CD4-positive, alpha-beta memory T cell (primary cell): ENCODE results near the gene MAPKAP1. TPM values are rescaled to one million over a fixed set of nuclear protein-coding genes. Genes with fewer than 3 reads are reported as not detected.
"Not testable (repeated sequence)": the region's sequence is repeated elsewhere in the genome, so short reads cannot be mapped to it uniquely, and the experiment has no call there.

ENCODE experiments used
- CTCF ChIA-PET: fragments of 350-600 bp; sonication (Branson Sonifier 250); formaldehyde crosslinking; loops from one replicate; lab custom pipeline; 2021; ENCODE audit warnings: inconsistent platforms; ENCODE audit not compliant: partially characterized antibody; lab: Charles Lee
- POLR2A ChIA-PET: fragments of 350-600 bp; sonication (Branson Sonifier 250); formaldehyde crosslinking; loops from one replicate; lab custom pipeline; 2021; ENCODE audit not compliant: partially characterized antibody; lab: Charles Lee
- DNase-seq, 5 donors: peaks; one replicate each; pipeline versions ENCODE4 v3.0.0 to v3.0.0-alpha.2; 2020 to 2022; ENCODE audit warnings: mixed read lengths in 1 of 5
- H3K27ac ChIP-seq: one replicate; pipeline ENCODE4 v1.7.0; 2013; ENCODE audit warnings: low read depth, low read length
- H3K27me3 ChIP-seq: 2 replicates; pipeline ENCODE4 v1.7.0; 2013; ENCODE audit warnings: mild to moderate bottlenecking, low read length, moderate library complexity; ENCODE audit not compliant: insufficient read depth
- H3K36me3 ChIP-seq: 2 replicates; pipeline ENCODE4 v1.7.0; 2013; ENCODE audit warnings: mild to moderate bottlenecking, low read length, moderate library complexity; ENCODE audit not compliant: insufficient read depth
- H3K4me1 ChIP-seq: 2 replicates; pipeline ENCODE4 v1.7.0; 2013; ENCODE audit warnings: mild to moderate bottlenecking, low read length, moderate library complexity; ENCODE audit not compliant: insufficient read depth
- H3K4me3 ChIP-seq, 2 donors: one replicate each; pipeline ENCODE4 v1.7.0; 2013; ENCODE audit warnings: low read length in 2 of 2, mild to moderate bottlenecking in 1 of 2
- H3K9me3 ChIP-seq, 2 donors: one replicate each; pipeline ENCODE4 v1.7.0; 2013; ENCODE audit warnings: low read length in 2 of 2, control low read depth in 1 of 2; ENCODE audit not compliant: control insufficient read depth in 1 of 2
- H3K27ac Mint-ChIP-seq, 7 donors: one replicate each; pipeline ENCODE4 v1.8.0; 2020 to 2021; ENCODE audit warnings: mixed read lengths in 7 of 7, mild to moderate bottlenecking in 6 of 7, inconsistent platforms in 3 of 7, moderate library complexity in 3 of 7
- H3K27me3 Mint-ChIP-seq, 2 donors: one replicate each; pipeline ENCODE4 v1.8.0; 2020 to 2021; ENCODE audit warnings: mixed read lengths in 2 of 2
- H3K36me3 Mint-ChIP-seq, 2 donors: one replicate each; pipeline ENCODE4 v1.8.0; 2020 to 2021; ENCODE audit warnings: mixed read lengths in 2 of 2, inconsistent platforms in 1 of 2, mild to moderate bottlenecking in 1 of 2
- H3K4me1 Mint-ChIP-seq, 4 donors: one replicate each; pipeline ENCODE4 v1.8.0; 2020 to 2021; ENCODE audit warnings: mixed read lengths in 4 of 4, mild to moderate bottlenecking in 1 of 4
- H3K4me3 Mint-ChIP-seq, 8 donors: one replicate each; pipeline ENCODE4 v1.8.0; 2020 to 2021; ENCODE audit warnings: mixed read lengths in 8 of 8, mild to moderate bottlenecking in 7 of 8, moderate library complexity in 6 of 8, inconsistent platforms in 3 of 8
- H3K9me3 Mint-ChIP-seq, 8 donors: one replicate each; pipeline ENCODE4 v1.8.0; 2020 to 2021; ENCODE audit warnings: mixed read lengths in 8 of 8, mild to moderate bottlenecking in 5 of 8, inconsistent platforms in 3 of 8, moderate library complexity in 1 of 8
- intact Hi-C: fragments of 100-400 bp; cut with micrococcal nuclease; formaldehyde crosslinking; loops from one replicate; pipeline ENCODE4 v1.15.1; 2023
- polyA plus RNA-seq, 2 donors: library from polyadenylated mRNA; unstranded; fragments of 300-500 nt; fragmentation: Illumina TruSeq; gene quantifications; one replicate each; pipeline ENCODE4 v1.2.3, GENCODE V29; 2021
- total RNA-seq, 2 experiments: library from RNA; stranded (reverse); gene quantifications; one replicate each; pipeline ENCODE4 v1.2.3, GENCODE V29; 2021

The MAPKAP1 gene
- total and polyA plus RNA-seq, 4 experiments from 2014 or later = 51.6 to 59.1 (median 55.8) TPM

- Mint-ChIP-seq H3K27me3 (no peaks in the 10 kb centered on the region), H3K9me3 (peaks cover 2 to 33% (median 13%) of the 10 kb centered on the region in 8 donors), H3K4me3 (no peak overlapping the region), H3K36me3 (peaks cover 25 to 28% of the 10 kb centered on the region in 2 donors), H3K27ac (peak overlapping the region in 1 of 7 donors; percentile 43), H3K4me1 (peaks cover 0 to 7% (median 2%) of the 10 kb centered on the region in 4 donors)
- intact Hi-C loops = no loop called here
- no peak for DNase-seq
- Histone ChIP-seq H3K27me3 (no peaks in the 10 kb centered on the region), H3K4me1 (no peaks in the 10 kb centered on the region), H3K9me3 (no peaks in the 10 kb centered on the region), H3K36me3 (no peaks in the 10 kb centered on the region), H3K4me3 (no peak overlapping the region), H3K27ac (no peak overlapping the region)
- CTCF ChIA-PET = interaction anchor here (1.6 kb wide), 1 partner anchor 10 kb away, joined by 4 read pairs; no protein-coding TSS in a partner anchor
- POLR2A ChIA-PET = no interaction called here
These were observed 136.8 kb downstream of the MAPKAP1 start for GRCh38 chr9:125570246-125570645.

GRCh38 chr9:125568621-125569020 lies 138.4 kb downstream of the MAPKAP1 start:
- intact Hi-C loops = no loop called here
- DNase-seq = no peak
- POLR2A ChIA-PET = no interaction called here
- Histone ChIP-seq H3K27me3 (no peaks in the 10 kb centered on the region), H3K27ac (no peak overlapping the region), H3K4me1 (no peaks in the 10 kb centered on the region), H3K9me3 (no peaks in the 10 kb centered on the region), H3K4me3 (no peak overlapping the region), H3K36me3 (no peaks in the 10 kb centered on the region)
- H3K27me3 Mint-ChIP-seq = no peaks in the 10 kb centered on the region
- no peak overlapping the region for H3K4me3 Mint-ChIP-seq
- no peak overlapping the region for H3K27ac Mint-ChIP-seq
- peaks cover 1 to 24% (median 12%) of the 10 kb centered on the region in 8 donors for H3K9me3 Mint-ChIP-seq
- peaks cover 0 to 7% (median 2%) of the 10 kb centered on the region in 4 donors for H3K4me1 Mint-ChIP-seq
- CTCF ChIA-PET = interaction anchor here (0.9 to 2.2 kb wide), 3 partner anchors 8 to 14 kb away, joined by 3 to 9 read pairs (median 4); no protein-coding TSS in a partner anchor
- H3K36me3 Mint-ChIP-seq = peaks cover 19 to 24% of the 10 kb centered on the region in 2 donors

DNA sequence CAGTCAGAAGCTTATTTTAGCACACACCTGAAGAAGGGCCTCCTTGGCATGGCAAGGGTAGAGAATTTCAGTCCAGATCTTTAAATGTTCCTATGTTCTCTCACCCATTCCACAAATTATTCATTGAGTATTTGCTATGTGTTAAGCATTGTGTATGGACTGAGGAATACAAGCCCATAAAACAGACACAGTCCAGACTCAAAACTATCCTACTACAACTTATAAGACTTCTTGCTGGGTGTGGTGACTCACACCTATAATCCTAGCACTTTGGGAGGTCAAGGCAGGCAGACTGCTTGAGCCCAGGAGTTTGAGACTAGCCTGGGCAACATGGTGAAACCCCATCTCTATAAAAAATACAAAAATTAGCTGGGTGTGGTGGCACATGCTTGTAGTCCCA lies 141.0 kb downstream of the MAPKAP1 start:
- H3K4me1 ChIP-seq, H3K4me3 ChIP-seq, H3K27ac ChIP-seq, H3K36me3 Mint-ChIP-seq, H3K9me3 ChIP-seq, H3K4me3 Mint-ChIP-seq, H3K9me3 Mint-ChIP-seq, H3K36me3 ChIP-seq, intact Hi-C loops, H3K27ac Mint-ChIP-seq, H3K27me3 Mint-ChIP-seq, CTCF ChIA-PET, H3K27me3 ChIP-seq, POLR2A ChIA-PET, DNase-seq: not testable (repeated sequence)
- peaks cover 12 to 18% (median 14%) of the 10 kb centered on the region in 4 donors for H3K4me1 Mint-ChIP-seq

GRCh38 chr9:125565126-125565525 lies 141.9 kb downstream of the MAPKAP1 start:
- H3K27me3 ChIP-seq = no peaks in the 10 kb centered on the region
- Mint-ChIP-seq H3K27ac (no peak overlapping the region), H3K36me3 (peaks cover 4 to 7% of the 10 kb centered on the region in 2 donors), H3K4me3 (no peak overlapping the region), H3K4me1 (peaks cover 12 to 18% (median 14%) of the 10 kb centered on the region in 4 donors), H3K9me3 (no peaks in the 10 kb centered on the region), H3K27me3 (no peaks in the 10 kb centered on the region)
- POLR2A ChIA-PET = no interaction called here
- no peaks in the 10 kb centered on the region for H3K36me3 ChIP-seq
- no peaks in the 10 kb centered on the region for H3K9me3 ChIP-seq
- no peaks in the 10 kb centered on the region for H3K4me1 ChIP-seq
- H3K27ac ChIP-seq = no peak overlapping the region
- no peak for DNase-seq
- intact Hi-C loops = no loop called here
- CTCF ChIA-PET = no interaction called here
- no peak overlapping the region for H3K4me3 ChIP-seq

GRCh38 chr9:125564631-125565030 lies 142.4 kb downstream of the MAPKAP1 start:
- Histone ChIP-seq H3K4me3 (no peak overlapping the region), H3K36me3 (no peaks in the 10 kb centered on the region), H3K27me3 (no peaks in the 10 kb centered on the region), H3K4me1 (no peaks in the 10 kb centered on the region), H3K9me3 (no peaks in the 10 kb centered on the region), H3K27ac (no peak overlapping the region)
- DNase-seq = no peak
- no peak overlapping the region for H3K27ac Mint-ChIP-seq
- POLR2A ChIA-PET = no interaction called here
- peaks cover 6 to 8% of the 10 kb centered on the region in 2 donors for H3K36me3 Mint-ChIP-seq
- no peaks in the 10 kb centered on the region for H3K9me3 Mint-ChIP-seq
- peaks cover 12 to 18% (median 14%) of the 10 kb centered on the region in 4 donors for H3K4me1 Mint-ChIP-seq
- CTCF ChIA-PET = no interaction called here
- intact Hi-C loops = no loop called here
- H3K4me3 Mint-ChIP-seq = no peak overlapping the region
- no peaks in the 10 kb centered on the region for H3K27me3 Mint-ChIP-seq

GRCh38 chr9:125561509-125562148 lies 145.4 kb downstream of the MAPKAP1 start:
- Histone ChIP-seq H3K36me3 (no peaks in the 10 kb centered on the region), H3K4me3 (no peak overlapping the region), H3K4me1 (no peaks in the 10 kb centered on the region), H3K27ac (no peak overlapping the region), H3K27me3 (no peaks in the 10 kb centered on the region), H3K9me3 (no peaks in the 10 kb centered on the region)
- Mint-ChIP-seq H3K27me3 (no peaks in the 10 kb centered on the region), H3K4me3 (no peak overlapping the region), H3K36me3 (peaks cover 17 to 22% of the 10 kb centered on the region in 2 donors), H3K9me3 (no peaks in the 10 kb centered on the region), H3K4me1 (peaks cover 11 to 14% (median 13%) of the 10 kb centered on the region in 4 donors), H3K27ac (peak overlapping the region in 6 of 7 donors; percentile 2 to 24 (median 7))
- CTCF ChIA-PET = interaction anchor here (0.6 to 1.4 kb wide), 4 partner anchors 14 to 929 kb away, joined by 3 to 4 read pairs (median 4); no protein-coding TSS in a partner anchor
- POLR2A ChIA-PET = no interaction called here
- intact Hi-C loops = no loop called here
- no peak for DNase-seq

DNA sequence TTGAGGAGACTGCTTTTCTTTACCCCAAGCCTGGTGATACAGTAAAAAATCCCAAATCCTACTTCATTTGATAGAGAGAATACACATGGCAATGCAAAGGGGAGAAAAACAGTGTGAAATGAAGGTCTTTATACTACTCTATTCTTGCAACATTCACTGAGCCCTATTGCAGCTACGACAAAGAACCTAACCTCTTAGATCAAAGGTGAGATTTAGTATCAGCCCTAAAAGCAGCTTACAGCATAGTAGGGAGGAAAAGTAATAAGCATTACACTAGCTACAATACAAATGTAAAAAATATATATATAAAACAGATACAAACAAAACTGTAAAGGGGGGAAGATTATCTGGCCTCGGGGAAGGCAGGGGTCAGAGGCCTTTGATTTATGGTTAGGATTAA lies 147.1 kb downstream of the MAPKAP1 start:
- intact Hi-C loops = loop anchor here (2.0 kb wide), 1 partner anchor 187 kb away; the partner anchor contains the start of gene PBX3
- Mint-ChIP-seq H3K4me1 (peaks cover 11 to 14% (median 13%) of the 10 kb centered on the region in 4 donors), H3K4me3 (no peak overlapping the region), H3K27me3 (no peaks in the 10 kb centered on the region), H3K27ac (peak overlapping the region in 3 of 7 donors; percentile 32 to 46 (median 36)), H3K9me3 (no peaks in the 10 kb centered on the region), H3K36me3 (peaks cover 26 to 35% of the 10 kb centered on the region in 2 donors)
- DNase-seq = no peak
- H3K9me3 ChIP-seq = no peaks in the 10 kb centered on the region
- no peaks in the 10 kb centered on the region for H3K27me3 ChIP-seq
- H3K4me3 ChIP-seq = no peak overlapping the region
- ChIA-PET POLR2A (no interaction called here), CTCF (interaction anchor here (0.7 to 1.2 kb wide), 3 partner anchors 10 to 670 kb away, joined by 3 to 4 read pairs (median 3); no protein-coding TSS in a partner anchor)
- no peak overlapping the region for H3K27ac ChIP-seq
- H3K36me3 ChIP-seq = no peaks in the 10 kb centered on the region
- H3K4me1 ChIP-seq = no peaks in the 10 kb centered on the region
